ENCODE data around the gene TNNC2.
A peak's percentile ranks its signal among the peaks of the same experiment; 100 is the strongest.
"Not testable (repeated sequence)": the region's sequence is repeated elsewhere in the genome, so short reads cannot be mapped to it uniquely, and the experiment has no call there.

TNNC2 gene

DNA sequence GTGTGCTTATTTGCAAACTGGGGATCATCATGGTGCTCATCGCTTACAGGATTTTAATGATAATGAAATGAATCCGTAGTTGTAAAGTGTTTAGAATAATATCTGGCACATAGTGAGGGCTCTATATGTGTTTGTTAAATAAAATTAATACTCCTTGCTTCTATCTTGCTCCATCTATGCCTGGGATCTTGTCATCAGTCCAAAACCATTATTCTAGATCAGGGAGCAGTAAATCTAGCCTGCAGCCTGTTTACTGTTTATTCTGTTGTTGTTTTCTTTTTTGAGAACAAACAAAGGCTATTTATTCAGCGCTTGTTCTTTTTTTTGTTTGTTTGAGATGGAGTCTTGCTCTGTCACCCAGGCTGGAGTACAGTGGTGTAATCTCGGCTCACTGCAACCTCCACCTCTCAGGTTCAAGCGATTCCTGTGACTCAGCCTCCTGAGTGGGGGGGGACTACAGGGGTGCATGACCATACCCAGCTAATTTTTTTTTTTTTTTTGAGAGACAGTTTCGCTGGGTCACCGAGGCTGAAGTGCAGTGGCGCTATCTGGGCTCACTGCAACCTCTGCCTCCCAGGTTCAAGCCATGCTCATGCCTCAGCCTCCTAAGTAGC is 22.0 kb upstream of the TNNC2 start:
- no peak for DNase-seq (ENCODE audit: low read depth)

DNA sequence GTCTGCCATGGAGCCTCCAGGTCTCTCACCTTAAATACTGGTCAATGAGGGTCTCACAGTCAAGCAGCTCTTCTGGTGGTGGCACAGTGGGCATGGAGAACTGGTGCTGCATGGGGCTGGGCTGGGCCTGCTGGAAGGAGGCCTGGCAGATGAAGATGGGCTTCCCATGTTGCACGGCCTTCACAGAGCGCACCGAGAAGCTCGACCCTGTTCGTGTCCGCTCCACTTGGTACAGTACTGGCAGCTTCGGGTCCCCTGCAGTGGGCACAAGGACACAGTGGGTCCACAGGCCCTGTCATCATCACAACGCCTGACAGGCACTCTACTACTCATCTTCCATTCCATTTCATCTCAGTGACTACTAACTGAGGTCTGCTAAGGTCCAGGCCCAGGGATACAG is 21.3 kb upstream of the TNNC2 start:
- no peak for DNase-seq (ENCODE audit: low read depth)

DNA sequence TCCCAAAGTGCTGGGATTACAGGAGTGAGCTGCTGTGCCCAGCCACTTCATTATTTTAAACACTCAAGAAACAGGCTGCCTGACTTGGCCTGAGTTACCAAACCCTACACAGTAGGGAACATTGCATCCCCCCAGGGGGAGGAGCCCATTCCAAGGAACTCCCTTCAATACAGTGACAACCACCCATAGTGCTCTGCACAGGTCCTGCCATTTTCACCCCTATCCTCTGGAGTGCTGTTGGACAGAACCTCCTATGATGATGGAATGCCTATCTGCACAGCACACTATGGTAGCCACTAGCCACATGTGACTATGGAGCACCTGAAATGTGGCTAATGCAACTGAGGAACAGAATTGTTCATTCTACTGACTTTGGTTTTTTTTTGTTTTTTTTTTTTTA is 18.3 kb upstream of the TNNC2 start:
- no peak for DNase-seq (ENCODE audit: low read depth)

DNA sequence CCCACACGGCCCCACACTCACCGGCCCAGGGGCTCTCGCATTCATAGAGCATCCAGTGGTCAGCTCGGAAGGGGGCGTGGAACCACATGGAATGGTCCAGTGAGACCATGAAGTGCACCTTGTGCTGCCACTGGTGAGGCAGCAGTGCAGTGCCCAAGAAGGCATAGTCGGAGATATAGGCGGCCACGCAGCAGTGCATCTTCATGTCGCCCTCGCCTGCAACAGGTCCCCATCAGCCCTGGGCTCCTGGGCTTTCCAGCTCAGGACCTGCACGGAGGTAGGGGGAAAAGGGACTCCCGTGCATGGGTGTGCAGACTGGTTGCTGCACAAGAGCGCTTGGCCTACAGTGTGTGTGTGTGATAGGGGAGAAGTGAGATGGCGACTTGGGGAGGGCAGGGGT is 16.4 kb upstream of the TNNC2 start:
- no peak for DNase-seq (ENCODE audit: low read depth)

DNA sequence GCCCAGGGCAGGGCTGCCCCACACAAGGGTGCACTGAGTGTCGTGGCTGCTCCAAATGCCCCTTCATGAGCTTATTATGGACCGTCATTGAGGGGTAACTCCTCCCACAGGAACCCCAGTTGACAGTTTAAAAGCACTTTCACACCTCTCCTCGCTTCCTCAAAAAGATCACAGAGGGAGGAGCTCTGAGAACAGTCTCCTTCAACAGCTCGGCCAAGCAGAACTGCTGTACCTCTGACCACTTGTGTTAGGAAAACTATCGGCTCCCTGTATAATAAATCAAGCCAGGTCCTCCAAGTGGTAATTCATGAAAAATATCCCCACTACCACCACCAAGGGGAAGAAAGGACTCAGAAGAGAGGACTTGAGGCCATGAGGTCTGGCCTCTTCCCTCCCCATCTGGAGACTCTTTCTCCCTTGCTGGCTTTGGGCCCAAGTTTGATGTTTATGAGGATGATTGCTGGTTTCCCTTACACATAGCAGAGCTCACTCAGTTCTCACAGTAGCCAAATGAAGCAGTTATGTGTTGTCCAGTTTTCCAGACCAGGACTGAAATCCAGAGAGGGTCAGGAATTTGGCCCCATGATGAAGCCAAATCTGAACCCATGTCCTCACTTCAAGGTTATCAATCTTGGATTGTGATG is 15.2 kb upstream of the TNNC2 start:
- no peak for DNase-seq (ENCODE audit: low read depth)

DNA sequence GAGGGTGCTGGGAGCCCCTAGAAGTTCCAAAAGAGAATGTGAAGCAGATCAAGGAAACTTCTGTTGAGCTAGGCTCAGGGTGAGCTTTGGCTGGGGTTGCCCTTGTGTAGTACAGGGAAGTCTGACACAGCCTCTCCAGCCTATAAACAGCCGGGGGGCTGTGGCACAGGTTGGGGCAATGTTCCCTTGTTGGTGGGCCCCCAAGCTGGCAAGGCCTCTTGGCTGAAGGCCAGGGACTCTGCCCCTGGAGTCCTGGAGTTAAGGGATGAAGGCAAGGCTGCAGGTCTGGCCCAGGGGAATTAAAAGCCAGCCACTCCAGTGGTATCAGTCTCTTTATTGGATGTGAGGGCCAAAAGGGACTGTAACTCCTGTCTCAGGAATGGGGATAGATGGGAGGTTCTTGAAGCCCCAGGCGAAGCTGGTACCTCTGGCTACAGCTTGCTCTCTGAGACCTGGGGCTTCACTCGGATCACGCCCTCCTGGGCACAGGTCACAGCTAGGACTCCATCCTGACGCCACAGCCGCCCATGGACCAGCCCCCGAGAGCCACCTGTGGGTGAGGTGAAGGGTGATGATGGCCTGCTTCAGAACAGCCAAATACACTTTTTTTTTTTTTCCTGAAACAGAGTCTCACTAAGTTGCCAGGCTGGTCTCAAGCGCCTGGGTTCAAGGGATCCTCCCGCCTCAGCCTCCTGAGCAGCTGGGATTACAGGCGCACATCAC is 14.5 kb upstream of the TNNC2 start:
- no peak for DNase-seq (ENCODE audit: low read depth)

DNA sequence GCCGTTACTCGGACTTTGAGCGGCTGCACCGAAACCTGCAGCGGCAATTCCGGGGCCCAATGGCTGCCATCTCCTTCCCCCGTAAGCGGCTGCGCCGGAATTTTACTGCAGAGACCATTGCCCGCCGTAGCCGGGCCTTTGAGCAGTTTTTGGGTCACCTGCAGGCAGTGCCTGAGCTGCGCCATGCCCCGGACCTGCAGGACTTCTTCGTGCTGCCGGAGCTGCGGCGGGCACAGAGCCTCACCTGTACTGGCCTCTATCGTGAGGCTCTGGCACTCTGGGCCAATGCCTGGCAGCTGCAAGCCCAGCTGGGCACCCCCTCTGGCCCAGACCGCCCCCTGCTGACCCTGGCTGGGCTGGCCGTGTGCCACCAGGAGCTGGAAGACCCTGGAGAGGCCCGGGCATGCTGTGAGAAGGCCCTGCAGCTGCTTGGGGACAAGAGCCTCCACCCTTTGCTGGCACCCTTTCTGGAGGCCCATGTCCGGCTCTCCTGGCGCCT is 13.6 kb upstream of the TNNC2 start:
- no peak for DNase-seq (ENCODE audit: low read depth)

DNA sequence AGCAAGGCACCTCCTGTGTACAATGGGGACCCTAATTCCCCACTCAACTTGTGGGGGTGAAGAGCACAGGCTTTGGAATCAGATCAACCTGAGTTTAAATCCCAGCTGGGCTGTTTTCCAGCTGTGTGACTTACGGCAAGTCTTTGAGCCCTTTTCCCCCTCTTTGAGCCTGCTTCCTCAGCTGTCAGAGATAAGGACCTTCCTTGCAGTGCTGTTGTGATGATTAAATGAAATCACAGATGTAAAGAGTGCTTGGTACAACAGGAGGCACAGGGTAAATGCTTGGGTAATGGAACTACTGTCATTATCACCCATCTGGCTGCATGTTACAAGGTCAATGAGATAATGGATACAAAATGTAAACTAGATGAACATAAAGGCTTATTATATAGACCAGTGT is 9.7 kb upstream of the TNNC2 start:
- DNase-seq (ENCODE audit: low read depth), result no peak

DNA sequence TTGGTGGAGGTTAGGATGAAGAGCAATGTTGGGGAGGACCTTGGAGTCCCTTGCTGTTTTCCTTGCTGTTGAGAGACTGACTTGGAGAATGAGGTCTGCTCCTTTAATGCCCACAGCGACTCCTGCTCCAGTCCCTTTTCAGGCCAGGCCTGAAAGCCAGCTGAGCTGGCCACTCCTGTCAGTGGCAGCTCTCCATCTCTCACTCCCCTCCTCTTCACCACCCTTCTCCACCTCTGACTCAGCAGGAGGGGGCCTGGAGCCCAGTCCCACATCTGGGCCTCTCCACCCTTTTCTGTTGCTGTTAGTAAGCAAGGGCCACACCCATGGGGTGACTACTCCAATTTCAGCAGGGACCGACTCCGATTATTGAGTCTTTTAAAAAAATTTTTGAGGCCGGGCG is 8.7 kb upstream of the TNNC2 start:
- DNase-seq (ENCODE audit: low read depth), result peak; percentile 59

DNA sequence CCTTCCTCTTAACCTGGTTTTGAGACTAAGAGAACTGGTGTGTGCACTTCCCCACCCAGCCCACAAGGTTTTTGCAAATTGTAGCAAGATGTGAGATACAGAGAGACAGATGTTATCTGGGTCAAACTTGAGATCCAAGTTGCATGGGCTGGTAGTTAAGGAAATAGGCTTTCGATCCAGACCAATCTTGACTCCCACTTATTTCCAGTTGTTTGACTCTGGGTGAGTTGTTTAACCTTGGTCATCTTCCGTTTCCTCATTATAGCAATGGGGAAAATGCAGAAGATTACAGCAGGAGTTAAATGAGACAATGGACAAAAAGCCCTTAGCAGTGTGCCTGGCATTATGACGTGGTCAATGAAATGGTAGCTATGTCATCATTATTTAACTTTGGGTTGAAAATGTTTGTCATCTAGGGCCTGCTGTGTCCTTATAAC is 8.2 kb upstream of the TNNC2 start:
- DNase-seq (ENCODE audit: low read depth), result peak; percentile 39

DNA sequence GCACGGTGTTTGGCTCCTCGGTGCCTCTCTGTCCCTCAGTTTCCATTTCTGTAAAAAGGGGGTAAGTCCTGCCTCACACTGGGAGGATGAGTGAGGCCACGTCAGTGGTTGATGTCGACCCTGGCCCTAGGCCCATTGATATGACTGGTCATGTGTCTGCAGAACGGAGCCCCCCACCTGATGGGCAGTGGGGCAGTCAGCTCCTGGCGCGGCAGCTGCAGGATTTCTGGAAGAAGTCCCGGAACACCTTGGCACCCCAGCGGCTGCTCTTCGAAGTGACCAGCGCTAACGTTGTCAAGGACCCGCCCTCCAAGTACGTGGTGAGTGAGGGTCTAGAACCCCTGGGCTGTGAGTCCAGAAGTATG is 7.7 kb upstream of the TNNC2 start:
- no peak for DNase-seq (ENCODE audit: low read depth)

DNA sequence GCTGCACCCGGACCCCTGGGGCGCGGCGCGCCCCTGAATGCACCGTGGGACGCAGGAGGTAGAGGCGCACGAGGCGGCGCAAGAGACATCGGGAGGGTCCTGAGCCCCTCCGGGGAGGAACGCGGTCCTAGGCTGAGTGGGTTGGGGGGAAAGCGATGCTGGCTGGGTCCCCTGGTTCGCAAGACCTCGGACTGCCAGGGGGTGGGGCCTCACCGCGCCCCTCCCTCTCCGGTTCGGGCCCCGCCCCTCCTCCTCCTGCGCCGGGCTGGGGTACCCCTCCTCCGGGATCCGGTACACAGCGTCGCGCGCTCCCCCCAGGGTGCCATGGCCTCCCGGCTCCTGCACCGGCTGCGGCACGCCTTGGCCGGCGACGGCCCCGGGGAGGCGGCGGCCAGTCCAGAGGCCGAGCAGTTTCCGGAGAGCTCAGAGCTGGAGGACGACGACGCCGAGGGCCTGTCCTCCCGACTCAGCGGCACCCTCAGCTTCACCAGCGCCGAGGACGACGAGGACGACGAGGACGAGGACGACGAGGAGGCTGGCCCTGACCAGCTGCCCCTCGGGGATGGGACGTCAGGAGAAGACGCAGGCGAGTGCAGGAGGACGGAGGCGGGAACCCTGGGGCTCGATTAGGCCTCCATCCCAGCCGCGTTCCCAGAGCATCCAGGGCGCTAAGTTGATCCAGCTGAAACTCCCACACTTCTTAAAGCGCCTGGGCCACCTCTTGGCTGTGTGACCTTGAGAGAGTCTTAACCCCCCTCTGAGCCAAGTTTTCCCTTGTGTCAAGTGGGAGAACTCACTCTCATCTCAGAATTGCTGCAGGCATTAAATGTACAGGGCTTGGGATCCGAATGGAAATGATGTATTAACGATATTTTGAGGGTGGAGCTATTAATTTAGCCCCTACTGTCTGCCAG is 7.0 kb upstream of the TNNC2 start:
- peak; percentile 71 for DNase-seq (ENCODE audit: low read depth)

DNA sequence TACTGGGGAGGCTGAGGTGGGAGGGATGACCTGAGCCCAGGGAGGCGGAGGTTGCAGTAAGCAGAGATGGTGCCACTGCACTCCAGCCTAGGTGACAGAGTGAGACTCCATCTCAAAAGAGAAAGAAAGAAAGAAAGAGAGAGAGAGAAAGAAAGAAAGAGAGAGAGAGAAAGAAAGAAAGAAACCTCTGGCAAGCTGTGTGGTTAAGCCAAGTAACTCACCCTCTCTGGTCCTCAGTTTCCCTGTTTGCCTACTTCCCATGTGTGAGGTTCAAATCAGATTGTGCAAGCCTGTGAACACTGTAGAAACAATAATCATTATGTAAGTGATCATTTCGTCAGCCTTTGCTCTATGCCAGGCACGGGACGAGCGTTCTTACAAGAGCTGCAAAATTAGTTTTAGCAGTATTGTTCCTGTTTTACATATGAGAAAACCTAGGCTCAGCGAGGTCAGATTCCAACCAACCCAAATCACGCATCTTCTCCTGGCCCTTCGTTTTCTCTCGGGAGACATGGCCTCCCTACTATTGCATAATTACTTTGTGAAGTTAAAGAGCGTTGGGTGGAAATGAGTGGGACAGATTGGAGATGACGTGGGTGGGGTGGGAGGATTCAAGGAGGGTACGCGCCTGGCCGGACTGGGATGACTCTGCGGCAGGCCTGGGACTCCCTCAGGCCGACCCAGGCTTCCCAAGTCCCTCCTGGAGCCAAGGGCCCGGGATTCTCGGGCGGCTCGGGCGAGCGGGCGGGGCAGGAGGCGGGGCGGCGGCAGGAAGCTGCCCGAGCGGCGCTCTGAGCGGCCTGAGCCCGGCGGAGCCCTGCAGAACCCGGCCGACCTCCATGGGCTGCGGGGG is 6.1 kb upstream of the TNNC2 start, which contains the start of gene SNX21:
TSS of gene SNX21 (plus strand) at position 770 of the 853 bp plus-strand sequence. CDS start 121 bp downstream, outside the sequence.
- DNase-seq (ENCODE audit: low read depth), result peak; percentile 96

DNA sequence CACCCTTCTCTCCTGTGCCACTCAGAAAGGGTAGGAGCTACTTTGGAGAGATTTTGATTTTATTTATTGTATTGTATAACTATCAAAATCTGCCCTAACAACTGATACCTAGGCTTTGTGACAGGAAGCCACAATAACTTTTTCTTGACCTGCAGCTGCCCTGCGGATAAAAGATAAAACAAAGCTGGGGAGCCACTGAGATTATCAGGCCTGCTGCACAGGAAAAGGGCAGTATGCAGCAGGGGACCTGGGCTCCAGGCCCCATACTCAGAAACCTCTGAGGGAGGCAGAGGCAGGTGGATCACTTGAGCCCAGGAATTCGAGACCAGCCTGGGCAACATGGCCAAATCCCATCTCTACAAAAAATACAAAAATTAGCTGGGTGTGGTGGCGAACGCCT is 5.5 kb upstream of the TNNC2 start:
- no peak for DNase-seq (ENCODE audit: low read depth)

DNA sequence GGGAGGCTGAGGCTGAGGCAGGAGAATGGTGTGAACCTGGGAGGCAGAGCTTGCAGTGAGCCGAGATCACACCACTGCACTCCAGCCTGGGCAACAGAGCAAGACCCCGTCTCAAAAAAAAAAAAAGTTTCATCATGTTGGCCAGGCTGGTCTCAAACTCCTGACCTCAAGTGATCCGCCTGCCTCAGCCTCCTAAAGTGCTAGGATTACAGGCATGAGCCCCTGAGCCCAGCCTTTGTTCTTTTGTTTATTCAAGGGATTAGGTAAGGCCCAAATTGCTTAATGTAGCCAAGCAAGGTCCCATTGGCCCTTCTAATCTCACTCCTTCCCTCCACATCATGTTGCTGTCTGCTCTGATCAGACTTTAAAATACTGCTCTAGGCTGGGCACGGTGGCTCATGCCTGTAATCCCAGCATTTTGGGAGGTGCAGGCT is 2.6 kb upstream of the TNNC2 start:
- DNase-seq (ENCODE audit: low read depth), result not testable (repeated sequence)

DNA sequence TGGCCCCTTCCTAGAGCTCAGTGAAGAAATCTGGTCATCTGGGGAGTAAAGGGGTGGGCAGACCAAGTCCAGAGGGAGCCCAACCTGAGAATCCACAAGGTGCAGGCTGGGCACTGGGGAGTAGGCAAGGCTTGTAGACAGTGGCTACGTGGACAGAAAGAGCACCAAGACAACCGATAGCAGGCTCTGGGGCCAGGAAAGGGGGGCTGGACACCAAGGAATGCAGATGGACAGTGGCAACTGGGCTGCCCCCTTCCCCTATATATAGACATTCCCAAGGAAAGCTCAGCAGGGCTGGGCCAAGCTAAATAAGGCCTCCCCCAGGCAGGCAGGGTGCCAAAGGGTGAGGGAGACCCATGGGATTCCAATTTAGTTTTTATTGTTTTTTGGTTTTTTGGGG is 1.5 kb upstream of the TNNC2 start:
- no peak for DNase-seq (ENCODE audit: low read depth)

DNA sequence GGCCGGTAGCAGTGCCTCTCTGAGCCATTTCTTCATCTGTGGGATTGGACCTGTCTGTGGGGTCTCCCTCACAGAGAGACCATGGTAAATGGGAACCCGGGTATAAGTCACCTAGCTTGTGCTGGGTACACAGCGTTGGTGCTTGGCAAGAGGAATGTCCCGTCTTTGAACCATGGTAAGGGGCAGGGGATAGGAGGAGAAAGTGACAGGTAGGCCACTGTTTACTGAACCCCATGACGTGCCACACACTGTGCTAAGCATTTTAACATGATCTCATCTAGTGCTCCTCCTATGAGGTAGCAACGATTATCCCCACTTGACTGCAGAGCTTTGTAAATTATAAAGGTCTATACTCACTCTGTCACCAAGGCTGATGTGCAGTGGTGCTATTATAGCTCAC is 600 bp upstream of the TNNC2 start:
- DNase-seq (ENCODE audit: low read depth), result no peak

DNA sequence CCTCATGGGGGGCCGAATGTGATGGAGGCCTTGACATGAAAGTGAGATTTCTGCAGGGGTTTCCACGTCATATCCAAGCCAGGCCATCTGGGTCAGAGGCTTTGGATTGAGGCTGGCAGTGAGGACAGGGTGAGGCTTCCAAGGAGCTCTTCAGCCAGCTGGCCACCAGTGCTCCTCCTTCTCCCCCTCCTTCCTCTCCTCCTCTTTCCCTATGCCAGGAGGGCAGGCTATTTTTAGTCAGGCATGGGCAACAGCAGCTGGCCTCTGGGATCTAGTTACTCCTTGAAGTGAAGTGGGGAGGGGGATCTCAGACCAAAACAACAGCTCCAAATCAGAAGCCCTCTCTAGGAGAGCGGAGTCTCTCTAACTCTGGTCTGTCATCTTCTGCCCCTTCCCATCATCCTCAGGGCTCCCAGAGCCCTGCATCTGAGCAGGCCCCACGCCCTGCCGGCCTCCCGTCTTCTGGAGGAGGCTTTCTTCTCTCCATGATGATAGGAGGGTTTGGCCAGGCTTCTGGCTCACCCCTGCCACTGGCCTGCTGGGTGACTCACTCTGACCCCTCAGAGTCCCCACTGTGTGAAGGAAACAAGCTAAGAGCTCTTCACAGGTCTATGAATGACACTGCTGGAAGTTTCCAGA is 612 bp downstream of the TNNC2 start:
- peak; percentile 50 for DNase-seq (ENCODE audit: low read depth)

DNA sequence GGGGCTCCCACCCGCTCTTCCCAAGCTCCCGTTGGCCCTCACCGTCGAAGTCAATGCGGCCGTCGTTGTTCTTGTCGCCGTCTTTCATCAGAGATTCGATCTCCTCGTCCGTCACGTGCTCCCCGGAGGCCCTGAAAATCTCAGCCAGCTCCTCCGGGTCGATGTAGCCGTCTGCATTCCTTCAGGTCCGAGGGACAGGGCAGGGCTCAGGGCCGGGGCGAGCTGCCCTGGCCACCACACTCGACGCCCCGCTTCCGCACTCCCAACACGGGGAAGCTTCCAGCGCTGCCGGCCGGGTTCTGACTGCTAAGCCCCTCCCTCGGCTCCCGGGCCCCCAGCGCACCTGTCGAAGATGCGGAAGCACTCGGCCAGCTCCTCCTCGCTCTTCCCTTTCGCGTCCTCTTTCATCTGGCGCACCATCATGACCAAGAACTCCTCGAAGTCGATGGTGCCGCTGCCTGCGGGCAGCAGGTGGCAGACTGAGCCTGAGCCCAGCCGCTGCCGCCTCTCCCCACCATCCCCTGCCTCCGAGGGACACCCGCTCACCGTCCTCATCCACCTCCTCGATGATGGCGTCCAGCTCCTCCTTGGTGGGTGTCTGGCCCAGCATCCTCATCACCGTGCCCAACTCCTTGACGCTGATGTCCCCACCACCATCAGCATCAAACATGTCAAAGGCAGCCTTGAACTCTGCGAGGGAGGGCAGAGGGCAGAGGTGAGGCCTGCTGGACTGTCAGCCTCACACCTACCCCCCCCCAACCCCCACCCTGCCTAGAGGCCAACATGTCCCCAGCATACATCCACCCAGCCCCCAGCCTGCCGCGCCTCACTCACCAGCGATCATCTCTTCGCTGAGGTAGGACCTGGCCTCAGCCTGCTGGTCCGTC is 2.9 kb downstream of the TNNC2 start:
- DNase-seq (ENCODE audit: low read depth), result peak; percentile 60

DNA sequence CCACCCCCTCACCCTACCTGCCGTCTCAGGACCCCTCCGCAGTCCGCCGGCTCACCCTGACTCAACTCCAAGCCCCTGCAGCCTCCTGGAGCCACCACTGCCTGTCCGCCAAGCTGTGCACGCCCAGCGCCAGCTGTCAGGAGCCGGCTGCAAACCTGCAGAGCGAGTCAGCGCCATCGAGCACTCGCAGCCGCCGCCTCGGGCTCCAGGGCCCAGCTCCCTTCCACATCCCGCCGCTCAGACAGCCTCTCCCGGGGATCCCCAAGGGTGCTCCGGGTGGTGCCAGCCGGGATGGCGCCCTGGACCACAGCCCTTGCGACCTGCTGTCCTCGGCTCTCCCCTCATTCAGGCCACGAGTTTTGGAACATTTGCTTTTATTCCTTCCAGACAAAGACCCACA is 4.3 kb downstream of the TNNC2 start:
- DNase-seq (ENCODE audit: low read depth), result peak; percentile 70
